Brain microvascular endothelial cell (primary cell): ENCODE results near the gene LPCAT1.
A peak's percentile ranks its signal among the peaks of the same experiment; 100 is the strongest.

Source experiments
- DNase-seq: peaks from one replicate; pipeline ENCODE4 v3.0.0-alpha.2; 2020
- H3K27ac ChIP-seq: fragments of 250-450 bp; sonication (Bioruptor Pico); 2 replicates; pipeline ENCODE4 v1.5.1; 2020; ENCODE audit warnings: mild to moderate bottlenecking, moderate library complexity
- H3K27me3 ChIP-seq: fragments of 250-450 bp; sonication (Bioruptor Pico); replicated peaks from 2 replicates; pipeline ENCODE4 v1.5.1; 2020; ENCODE audit warnings: mild to moderate bottlenecking
- H3K36me3 ChIP-seq: fragments of 250-450 bp; sonication (Bioruptor Pico); replicated peaks from 2 replicates; pipeline ENCODE4 v1.5.1; 2020; ENCODE audit warnings: mild to moderate bottlenecking
- H3K4me3 ChIP-seq: 2 replicates; pipeline ENCODE4 v1.5.1; 2011; ENCODE audit warnings: low read depth, mild to moderate bottlenecking, control low read depth, low read length, moderate library complexity
- in situ Hi-C: cut with HindIII; loops from 2 replicates; pipeline ENCODE4 v1.10.0; 2017; ENCODE audit warnings: low sequenced_read_pairs, low pct_ligation_motif_present
- TF ChIP-seq, protein P1 (sequence below): IDR thresholded peaks from 2 replicates; pipeline ENCODE4 v1.5.1; 2011; ENCODE audit warnings: low read depth, mild to moderate bottlenecking, moderate library complexity, low read length, control low read depth, inconsistent platforms; ENCODE audit errors: missing control alignments

Gene LPCAT1

DNA sequence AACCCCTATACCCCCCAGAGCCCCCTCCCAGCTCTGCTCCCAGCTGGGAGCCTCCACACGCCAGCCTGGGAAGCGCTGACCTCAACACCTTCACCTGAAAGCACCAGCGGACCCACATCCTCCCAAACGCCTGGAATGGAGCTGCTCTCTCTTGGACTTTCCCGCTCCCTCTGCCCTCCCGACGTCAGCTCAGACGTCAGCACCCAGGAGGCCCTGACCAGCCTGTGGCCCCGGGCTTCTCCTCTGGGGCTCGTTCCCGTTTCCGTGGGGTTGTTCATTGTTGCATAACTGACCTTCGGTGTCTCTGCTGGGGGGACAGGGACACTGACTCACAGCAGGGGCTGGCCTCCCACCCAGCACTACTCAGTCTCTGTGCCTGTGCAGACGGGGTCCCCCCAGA is 43.5 kb downstream of the LPCAT1 start:
- no peak overlapping the region for H3K27ac ChIP-seq
- no peak for DNase-seq
- in situ Hi-C loops: no loop called here

DNA sequence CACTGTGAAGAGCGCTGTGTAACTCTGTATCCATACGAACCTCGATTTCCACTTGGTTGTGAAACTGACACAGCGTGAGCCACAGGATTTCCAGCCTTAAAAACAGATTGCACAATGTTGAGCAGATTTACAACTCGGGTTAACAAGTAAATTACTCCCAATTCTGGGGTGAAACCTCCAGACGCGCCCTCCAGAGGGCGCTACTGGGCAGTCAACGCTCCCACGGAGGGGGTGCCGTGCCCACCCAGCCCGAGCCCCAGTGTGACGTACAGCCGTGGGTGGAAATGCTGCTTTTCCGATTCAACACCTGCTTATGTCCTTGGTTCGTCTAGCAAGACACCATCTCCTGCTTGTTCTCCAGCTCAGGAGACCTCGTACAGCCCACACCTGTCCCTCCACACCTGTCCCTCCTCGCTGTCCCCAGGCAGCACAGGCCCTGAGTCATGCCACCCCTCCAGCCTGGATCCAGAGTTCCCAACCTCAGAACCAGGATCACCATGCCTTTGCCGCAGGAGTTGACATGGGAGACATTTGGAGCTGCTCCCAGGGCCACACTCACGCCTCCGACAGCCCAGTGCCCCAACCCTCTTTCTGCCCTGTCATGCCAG is 44.1 kb downstream of the LPCAT1 start:
- DNase-seq: no peak
- H3K27ac ChIP-seq: no peak overlapping the region
- no peaks in the 10 kb centered on the region for H3K27me3 ChIP-seq
- no peak overlapping the region for H3K4me3 ChIP-seq
- TF ChIP-seq, protein P1, sequence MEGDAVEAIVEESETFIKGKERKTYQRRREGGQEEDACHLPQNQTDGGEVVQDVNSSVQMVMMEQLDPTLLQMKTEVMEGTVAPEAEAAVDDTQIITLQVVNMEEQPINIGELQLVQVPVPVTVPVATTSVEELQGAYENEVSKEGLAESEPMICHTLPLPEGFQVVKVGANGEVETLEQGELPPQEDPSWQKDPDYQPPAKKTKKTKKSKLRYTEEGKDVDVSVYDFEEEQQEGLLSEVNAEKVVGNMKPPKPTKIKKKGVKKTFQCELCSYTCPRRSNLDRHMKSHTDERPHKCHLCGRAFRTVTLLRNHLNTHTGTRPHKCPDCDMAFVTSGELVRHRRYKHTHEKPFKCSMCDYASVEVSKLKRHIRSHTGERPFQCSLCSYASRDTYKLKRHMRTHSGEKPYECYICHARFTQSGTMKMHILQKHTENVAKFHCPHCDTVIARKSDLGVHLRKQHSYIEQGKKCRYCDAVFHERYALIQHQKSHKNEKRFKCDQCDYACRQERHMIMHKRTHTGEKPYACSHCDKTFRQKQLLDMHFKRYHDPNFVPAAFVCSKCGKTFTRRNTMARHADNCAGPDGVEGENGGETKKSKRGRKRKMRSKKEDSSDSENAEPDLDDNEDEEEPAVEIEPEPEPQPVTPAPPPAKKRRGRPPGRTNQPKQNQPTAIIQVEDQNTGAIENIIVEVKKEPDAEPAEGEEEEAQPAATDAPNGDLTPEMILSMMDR: peak; percentile 80
- H3K36me3 ChIP-seq: peaks cover 25% of the 10 kb centered on the region
- in situ Hi-C loops: no loop called here

More for the DNA sequence above, 43.5 kb downstream of the LPCAT1 start:
- no peak overlapping the region for H3K4me3 ChIP-seq
- TF ChIP-seq, protein P1: no peak
- H3K36me3 ChIP-seq: peaks cover 21% of the 10 kb centered on the region
- no peaks in the 10 kb centered on the region for H3K27me3 ChIP-seq

GRCh38 chr5:1479066-1479465 is 44.7 kb downstream of the LPCAT1 start:
- Histone ChIP-seq H3K27me3 (no peaks in the 10 kb centered on the region), H3K36me3 (peaks cover 29% of the 10 kb centered on the region), H3K27ac (no peak overlapping the region), H3K4me3 (no peak overlapping the region)
- in situ Hi-C loops: no loop called here
- DNase-seq: no peak
- TF ChIP-seq, protein P1: no peak

DNA sequence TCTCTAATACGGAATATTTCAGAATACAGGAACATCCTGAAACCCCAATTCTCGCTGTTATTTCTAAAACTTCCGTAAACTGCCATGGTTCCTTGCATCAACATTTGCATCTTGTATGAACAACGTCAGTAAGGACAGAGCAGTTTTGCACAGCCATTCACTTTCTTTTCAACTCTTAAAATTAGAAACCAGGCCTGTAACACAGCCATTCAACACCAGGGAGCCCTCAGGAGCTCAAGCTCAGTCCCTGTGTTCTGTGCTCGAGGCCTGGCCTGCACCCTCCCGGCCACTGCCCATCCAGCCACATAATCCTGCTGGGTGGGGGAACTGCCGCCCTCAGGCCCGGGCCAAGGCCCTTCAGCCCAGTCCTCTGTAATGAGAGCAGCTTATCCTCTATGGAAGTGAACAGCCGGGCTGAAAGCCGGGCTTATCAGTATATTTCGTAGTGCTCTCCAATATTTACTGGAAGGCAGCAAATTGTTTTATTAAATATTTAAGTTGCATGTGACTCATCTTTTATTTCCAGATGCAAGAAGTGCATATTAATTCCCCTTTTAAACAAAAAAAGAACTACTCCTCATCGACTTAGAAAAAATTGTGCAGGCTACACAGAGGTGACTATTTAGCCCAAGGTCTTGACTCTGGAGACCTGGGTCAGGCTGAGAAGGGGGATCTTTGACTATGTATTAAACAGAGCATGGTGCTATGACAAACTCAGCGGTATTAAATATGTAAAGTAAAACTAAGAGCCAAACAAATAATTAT is 45.3 kb downstream of the LPCAT1 start:
- H3K27me3 ChIP-seq: no peaks in the 10 kb centered on the region
- in situ Hi-C loops: no loop called here
- no peak overlapping the region for H3K4me3 ChIP-seq
- DNase-seq: no peak
- peaks cover 29% of the 10 kb centered on the region for H3K36me3 ChIP-seq
- TF ChIP-seq, protein P1: no peak
- no peak overlapping the region for H3K27ac ChIP-seq

DNA sequence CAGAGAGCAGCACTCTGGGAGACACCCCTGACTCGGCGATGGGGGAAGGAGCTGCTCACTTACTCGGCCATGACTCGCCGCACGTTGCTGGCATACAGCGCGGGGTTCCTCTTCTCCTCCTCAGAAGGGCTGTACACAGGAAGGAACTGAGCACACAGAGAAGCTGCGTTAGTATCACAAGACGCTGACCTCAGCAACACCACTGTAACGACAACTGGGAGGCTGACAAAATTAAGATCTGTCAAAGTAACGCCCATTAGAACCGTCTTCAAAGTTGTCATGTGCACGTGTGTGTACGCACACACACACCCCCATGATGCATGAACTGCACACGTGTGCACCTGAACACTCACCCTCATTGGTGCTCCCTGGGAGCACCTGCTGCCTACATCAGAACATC is 46.4 kb downstream of the LPCAT1 start:
- TF ChIP-seq, protein P1: no peak
- DNase-seq: no peak
- peaks cover 25% of the 10 kb centered on the region for H3K36me3 ChIP-seq
- in situ Hi-C loops: no loop called here
- no peak overlapping the region for H3K27ac ChIP-seq
- no peak overlapping the region for H3K4me3 ChIP-seq
- no peaks in the 10 kb centered on the region for H3K27me3 ChIP-seq
